ENCODE results near the gene NDUFS1.
A peak's percentile ranks its signal among the peaks of the same experiment; 100 is the strongest.
"Not testable (repeated sequence)": the region's sequence is repeated elsewhere in the genome, so short reads cannot be mapped to it uniquely, and the experiment has no call there.

Gene NDUFS1

DNA sequence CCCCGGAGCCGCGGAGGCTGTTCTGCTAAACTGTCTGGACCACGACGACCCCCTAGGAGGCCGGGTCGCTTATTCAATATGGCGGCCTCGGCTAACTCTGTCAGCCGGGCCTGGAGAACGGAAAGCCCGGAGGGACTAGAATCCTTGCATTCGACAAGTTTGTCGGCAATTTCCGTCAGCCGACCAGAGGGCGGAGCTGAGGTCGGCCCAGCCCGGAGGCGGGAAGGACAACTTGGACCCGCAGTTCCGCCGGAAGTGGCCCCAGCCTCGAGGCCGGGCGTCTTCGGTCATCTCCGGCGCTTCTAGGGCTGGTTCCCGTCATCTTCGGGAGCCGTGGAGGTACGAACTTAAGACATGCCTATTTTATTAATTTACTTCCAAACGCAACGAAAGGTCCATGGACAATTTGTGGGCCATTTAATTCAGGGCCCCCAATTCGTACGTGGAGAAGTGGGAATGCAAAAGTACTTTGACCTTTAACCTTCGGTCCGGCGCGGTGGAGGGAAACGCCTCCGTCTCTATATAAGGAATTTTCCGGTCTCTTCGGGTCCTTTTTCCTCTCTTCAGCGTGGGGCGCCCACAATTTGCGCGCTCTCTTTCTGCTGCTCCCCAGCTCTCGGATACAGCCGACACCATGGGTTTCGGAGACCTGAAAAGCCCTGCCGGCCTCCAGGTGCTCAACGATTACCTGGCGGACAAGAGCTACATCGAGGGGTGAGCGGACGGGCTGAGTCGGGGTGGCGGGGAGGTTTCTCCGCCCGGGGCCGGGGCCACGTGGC is at the start of gene NDUFS1, which contains the start of gene EEF1B2:
Gene NDUFS1, minus strand, starts transcription at position 99 of the 779 bp plus-strand sequence. CDS start 5,766 bp downstream, outside the sequence.
Gene EEF1B2, plus strand, starts transcription at position 550 of the 779 bp plus-strand sequence. Its CDS starts 85 bp downstream, at position 635.
- Histone ChIP-seq H3K4me3 (ENCODE audit: low read length) (peak within 1 kb of the TSS; percentile 86), H3K4me1 (ENCODE audit: low read length) (peaks cover 16% of the 10 kb centered on the region), H3K9me3 (ENCODE audit: insufficient read depth, low read length) (no peaks in the 10 kb centered on the region), H2AFZ (ENCODE audit: low read depth, low read length) (peak within 1 kb of the TSS; percentile 59), H3K79me2 (ENCODE audit: low read length) (peaks cover 87% of the 10 kb centered on the region), H4K20me1 (ENCODE audit: insufficient read depth, low read length) (peaks cover 7% of the 10 kb centered on the region; the same call in 1 of the 2 replicates), H3K27me3 (ENCODE audit: low read depth, low read length) (no peaks in the 10 kb centered on the region), H3K36me3 (replicated peaks; ENCODE audit: low read depth, low read length) (peaks cover 38% of the 10 kb centered on the region), H3K4me2 (ENCODE audit: low read length) (peak within 1 kb of the TSS; percentile 99), H3K9ac (ENCODE audit: low read length) (peak within 1 kb of the TSS; percentile 97), H3K27ac (ENCODE audit: low read length) (peak within 1 kb of the TSS; percentile 69)
- no peak for TF ChIP-seq EZH2phosphoT487 (IDR thresholded peaks at IDR 0.05; ENCODE audit: low read depth)
- TF ChIP-seq, protein P1, sequence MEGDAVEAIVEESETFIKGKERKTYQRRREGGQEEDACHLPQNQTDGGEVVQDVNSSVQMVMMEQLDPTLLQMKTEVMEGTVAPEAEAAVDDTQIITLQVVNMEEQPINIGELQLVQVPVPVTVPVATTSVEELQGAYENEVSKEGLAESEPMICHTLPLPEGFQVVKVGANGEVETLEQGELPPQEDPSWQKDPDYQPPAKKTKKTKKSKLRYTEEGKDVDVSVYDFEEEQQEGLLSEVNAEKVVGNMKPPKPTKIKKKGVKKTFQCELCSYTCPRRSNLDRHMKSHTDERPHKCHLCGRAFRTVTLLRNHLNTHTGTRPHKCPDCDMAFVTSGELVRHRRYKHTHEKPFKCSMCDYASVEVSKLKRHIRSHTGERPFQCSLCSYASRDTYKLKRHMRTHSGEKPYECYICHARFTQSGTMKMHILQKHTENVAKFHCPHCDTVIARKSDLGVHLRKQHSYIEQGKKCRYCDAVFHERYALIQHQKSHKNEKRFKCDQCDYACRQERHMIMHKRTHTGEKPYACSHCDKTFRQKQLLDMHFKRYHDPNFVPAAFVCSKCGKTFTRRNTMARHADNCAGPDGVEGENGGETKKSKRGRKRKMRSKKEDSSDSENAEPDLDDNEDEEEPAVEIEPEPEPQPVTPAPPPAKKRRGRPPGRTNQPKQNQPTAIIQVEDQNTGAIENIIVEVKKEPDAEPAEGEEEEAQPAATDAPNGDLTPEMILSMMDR (IDR thresholded peaks at IDR 0.05; ENCODE audit: low read depth, low read length), result no peak

DNA sequence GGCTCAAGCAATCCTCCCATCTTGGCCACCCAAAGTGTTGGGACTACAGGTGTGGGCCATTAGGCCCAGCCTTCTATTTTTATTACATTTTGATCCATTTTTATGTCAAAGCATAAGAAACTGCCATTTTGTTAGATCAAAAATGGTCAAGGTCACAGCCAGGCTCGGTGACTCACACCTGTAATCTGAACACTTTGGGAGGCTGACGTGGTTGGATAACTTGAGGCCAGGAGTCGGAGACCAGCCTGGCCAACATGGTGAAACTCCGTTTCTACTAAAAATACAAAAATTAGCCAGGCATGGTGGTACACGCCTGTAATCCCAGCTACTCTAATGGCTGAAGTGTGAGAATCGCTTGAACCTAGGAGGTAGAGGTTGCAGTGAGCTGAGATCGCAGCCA is 49.7 kb upstream of the NDUFS1 start:
- H3K27ac ChIP-seq (ENCODE audit: low read length), result no peak overlapping the region
- H3K27me3 ChIP-seq (ENCODE audit: low read depth, low read length), result no peaks in the 10 kb centered on the region
- no peak overlapping the region for H2AFZ ChIP-seq (ENCODE audit: low read depth, low read length)
- no peak overlapping the region for H3K9ac ChIP-seq (ENCODE audit: low read length)
- H4K20me1 ChIP-seq (ENCODE audit: insufficient read depth, low read length), result no peaks in the 10 kb centered on the region
- TF ChIP-seq, protein P1 (IDR thresholded peaks at IDR 0.05; ENCODE audit: low read depth, low read length), result no peak
- no peak for TF ChIP-seq EZH2phosphoT487 (IDR thresholded peaks at IDR 0.05; ENCODE audit: low read depth)
- no peaks in the 10 kb centered on the region for H3K79me2 ChIP-seq (ENCODE audit: low read length)
- no peak overlapping the region for H3K4me2 ChIP-seq (ENCODE audit: low read length)
- no peaks in the 10 kb centered on the region for H3K36me3 ChIP-seq (replicated peaks; ENCODE audit: low read depth, low read length)
- no peak overlapping the region for H3K4me3 ChIP-seq (ENCODE audit: low read length)
- no peaks in the 10 kb centered on the region for H3K9me3 ChIP-seq (ENCODE audit: insufficient read depth, low read length)
- no peaks in the 10 kb centered on the region for H3K4me1 ChIP-seq (ENCODE audit: low read length)

DNA sequence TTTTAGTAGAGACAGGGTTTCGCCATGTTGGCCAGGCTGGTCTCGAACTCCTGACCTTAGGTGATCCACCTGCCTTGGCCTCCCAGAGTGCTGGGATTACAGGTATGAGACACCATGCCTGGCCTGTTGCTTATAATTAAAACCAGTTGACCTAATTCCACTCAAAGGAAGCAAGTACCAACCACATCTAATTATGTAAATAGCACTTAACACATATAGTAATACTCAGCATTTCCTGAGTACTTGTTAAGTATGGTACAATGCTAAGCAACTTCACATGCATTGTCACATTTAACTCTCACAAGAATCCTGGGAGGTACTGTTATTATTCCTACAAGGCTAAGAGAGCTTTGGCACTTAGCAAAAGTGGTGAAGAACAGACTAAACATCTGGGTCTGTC is 48.1 kb upstream of the NDUFS1 start:
- H3K9me3 ChIP-seq (ENCODE audit: insufficient read depth, low read length); H3K27me3 ChIP-seq (ENCODE audit: low read depth, low read length); H3K79me2 ChIP-seq (ENCODE audit: low read length); H3K4me3 ChIP-seq (ENCODE audit: low read length); H3K4me2 ChIP-seq (ENCODE audit: low read length); H3K9ac ChIP-seq (ENCODE audit: low read length); H3K36me3 ChIP-seq (replicated peaks; ENCODE audit: low read depth, low read length); H3K27ac ChIP-seq (ENCODE audit: low read length); H2AFZ ChIP-seq (ENCODE audit: low read depth, low read length); H3K4me1 ChIP-seq (ENCODE audit: low read length); H4K20me1 ChIP-seq (ENCODE audit: insufficient read depth, low read length): not testable (repeated sequence)

DNA sequence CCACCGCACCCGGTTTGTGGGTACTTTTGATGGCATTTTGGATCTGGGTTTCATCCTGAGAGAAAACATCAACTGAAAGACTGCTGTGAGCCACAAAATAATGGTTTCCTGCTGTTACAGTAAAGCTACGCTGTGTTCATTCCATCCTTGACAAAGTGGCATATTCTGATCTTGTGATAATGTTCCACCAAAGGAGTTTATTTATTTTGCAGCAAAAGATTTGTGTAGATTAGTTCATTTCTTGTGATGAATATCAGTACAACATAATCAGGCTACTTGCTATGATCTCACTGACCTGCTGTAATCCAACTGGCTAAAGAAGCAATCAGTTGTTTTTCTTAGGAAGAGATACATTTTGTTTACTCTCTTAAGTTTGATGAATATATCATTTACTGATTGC is 45.5 kb upstream of the NDUFS1 start:
- Histone ChIP-seq H3K79me2 (ENCODE audit: low read length) (no peaks in the 10 kb centered on the region), H3K27me3 (ENCODE audit: low read depth, low read length) (no peaks in the 10 kb centered on the region), H3K9me3 (ENCODE audit: insufficient read depth, low read length) (no peaks in the 10 kb centered on the region), H3K36me3 (replicated peaks; ENCODE audit: low read depth, low read length) (no peaks in the 10 kb centered on the region), H3K4me2 (ENCODE audit: low read length) (no peak overlapping the region), H4K20me1 (ENCODE audit: insufficient read depth, low read length) (no peaks in the 10 kb centered on the region), H3K9ac (ENCODE audit: low read length) (no peak overlapping the region), H3K27ac (ENCODE audit: low read length) (no peak overlapping the region), H3K4me1 (ENCODE audit: low read length) (no peaks in the 10 kb centered on the region), H2AFZ (ENCODE audit: low read depth, low read length) (no peak overlapping the region), H3K4me3 (ENCODE audit: low read length) (no peak overlapping the region)
- TF ChIP-seq EZH2phosphoT487 (IDR thresholded peaks at IDR 0.05; ENCODE audit: low read depth), result no peak
- TF ChIP-seq, protein P1 (IDR thresholded peaks at IDR 0.05; ENCODE audit: low read depth, low read length), result no peak
